K562 (cell line): ENCODE measurements around the gene PLXNA2. TPM values are rescaled to one million over a fixed set of nuclear protein-coding genes. Genes with fewer than 3 reads are reported as not detected.

Experiments used
- ATAC-seq: fragments of 200-7000 bp; cut with Tn5 transposase; 3 replicates; pipeline ENCODE4 v1.9.1; 2020; ENCODE audit warnings: moderate library complexity
- BruUV-seq: library from RNA; stranded (reverse); fragments of 400-500 nt; replicated peaks from 2 replicates; lab custom pipeline; 2021; lab: Mats Ljungman, UMichigan
- CTCF ChIA-PET: fragments of 300-600 bp; formaldehyde crosslinking; extraction: SDS; loops from one replicate; lab custom pipeline; 2021; ENCODE audit warnings: low intra/inter-chr PET ratio; lab: Yijun Ruan, JAX
- POLR2A ChIA-PET: fragments of 300-600, 350-650 bp; sonication (Branson Sonifier 250); formaldehyde crosslinking; extraction: SDS; loops from one replicate; lab custom pipeline; 2021; ENCODE audit warnings: antibody characterized with exemption, inconsistent platforms; lab: Yijun Ruan, JAX
- DNase-seq, 4 experiments: peaks; one replicate each; pipeline versions ENCODE4 v3.0.0 to v3.0.0-alpha.2; 2011 to 2018; ENCODE audit warnings: low spot score in 3 of 4, mixed read lengths in 3 of 4; ENCODE audit errors: extremely low read depth in 1 of 4
- FAIRE-seq: peaks from 2 replicates; lab custom pipeline; 2011; peaks lifted over from hg19 to GRCh38; lab: Jason Lieb, UNC
- H2AFZ ChIP-seq: 2 replicates; pipeline ENCODE4 v1.6.0; 2011; ENCODE audit warnings: low read depth, low read length, control low read depth, inconsistent platforms
- H3K27ac ChIP-seq: fragments of 200-600 bp; 3 replicates; pipeline ENCODE4 v1.8.0; 2011; ENCODE audit warnings: low read depth, mild to moderate bottlenecking, control low read depth, inconsistent platforms, low read length, moderate library complexity, mixed read lengths; ENCODE audit errors: extremely low read depth
- H3K27me3 ChIP-seq, 2 experiments: fragments of 300-600 bp in 1 of 2; 2 replicates in 1 of 2; 3 replicates in 1 of 2; pipeline versions ENCODE4 v1.6.0 to v1.8.0; 2011; ENCODE audit warnings: inconsistent platforms in 2 of 2, low read length in 2 of 2, mild to moderate bottlenecking in 1 of 2, mixed read lengths in 1 of 2, moderate library complexity in 1 of 2; ENCODE audit not compliant: control insufficient read depth in 2 of 2, insufficient read depth in 2 of 2
- H3K36me3 ChIP-seq: fragments of 300-600 bp; 3 replicates; pipeline ENCODE4 v1.8.0; 2011; ENCODE audit warnings: mild to moderate bottlenecking, low read length, inconsistent platforms; ENCODE audit not compliant: control insufficient read depth, insufficient read depth
- H3K4me1 ChIP-seq, 2 experiments: fragments of 200-600 bp in 1 of 2; replicated peaks in 1 of 2; 2 replicates in 1 of 2; 3 replicates in 1 of 2; pipeline versions ENCODE4 v1.5.1 to v1.8.0; 2011; ENCODE audit warnings: inconsistent platforms in 2 of 2, low read length in 2 of 2, mild to moderate bottlenecking in 1 of 2, mixed read lengths in 1 of 2, moderate library complexity in 1 of 2; ENCODE audit not compliant: control insufficient read depth in 2 of 2, insufficient read depth in 2 of 2
- H3K4me2 ChIP-seq: 2 replicates; pipeline ENCODE4 v1.6.1; 2011; ENCODE audit warnings: low read length, control low read depth, inconsistent platforms, mixed read lengths; ENCODE audit not compliant: insufficient read depth
- H3K4me3 ChIP-seq: fragments of 200-600 bp; sonication (generic), shearing (Covaris generic); 2 replicates; pipeline ENCODE4 v1.5.1; 2016; ENCODE audit warnings: control low read depth, inconsistent platforms
- H3K79me2 ChIP-seq: fragments of 200-600 bp; 3 replicates; pipeline ENCODE4 v1.8.0; 2011; ENCODE audit warnings: low read length, inconsistent platforms; ENCODE audit not compliant: control insufficient read depth, insufficient read depth
- H3K9ac ChIP-seq, 2 experiments: 2 replicates each; pipeline versions ENCODE4 v1.6.0 to v1.6.1; 2011; ENCODE audit warnings: low read depth in 2 of 2, low read length in 2 of 2, control low read depth in 1 of 2, inconsistent platforms in 1 of 2, mild to moderate bottlenecking in 1 of 2, mixed read lengths in 1 of 2; ENCODE audit not compliant: insufficient read depth in 1 of 2
- H3K9me1 ChIP-seq: one replicate; pipeline ENCODE4 v1.6.0; 2011; ENCODE audit warnings: inconsistent platforms, mild to moderate bottlenecking, low read length, moderate library complexity; ENCODE audit not compliant: control insufficient read depth, insufficient read depth
- H3K9me3 ChIP-seq: replicated peaks from 2 replicates; pipeline ENCODE4 v1.5.1; 2011; ENCODE audit warnings: low read depth, low read length, inconsistent platforms; ENCODE audit not compliant: control insufficient read depth, insufficient read depth
- H4K20me1 ChIP-seq: replicated peaks from 2 replicates; pipeline ENCODE4 v1.6.1; 2011; ENCODE audit warnings: low read length, inconsistent platforms, mixed read lengths; ENCODE audit not compliant: control insufficient read depth, insufficient read depth
- BRF1 ChIP-seq: IDR thresholded peaks from 3 replicates; pipeline ENCODE4 v1.6.1; 2011; ENCODE audit warnings: borderline replicate concordance, mild to moderate bottlenecking; ENCODE audit not compliant: insufficient read length; ENCODE audit errors: extremely low read depth
- CAMTA2 ChIP-seq: fragments of 250-450 bp; sonication (Bioruptor Pico); conservative IDR thresholded peaks from 2 replicates; pipeline ENCODE4 v1.5.1; 2022
- EHMT2 ChIP-seq: fragments of 450-650 bp; IDR thresholded peaks from 2 replicates; pipeline ENCODE4 v1.6.1; 2018; ENCODE audit warnings: antibody characterized with exemption
- NONO ChIP-seq, 2 experiments: fragments of 200-400 bp in 1 of 2; fragments of 450-650 bp in 1 of 2; formaldehyde crosslinking in 1 of 2; IDR thresholded peaks; 2 replicates each; pipeline ENCODE4 v1.6.1; 2017; ENCODE audit warnings: low read depth in 2 of 2, mild to moderate bottlenecking in 2 of 2, moderate library complexity in 2 of 2, low read length in 1 of 2
- POLR2A ChIP-seq: fragments of 450-650 bp; conservative IDR thresholded peaks from 2 replicates; pipeline ENCODE4 v1.6.1; 2016
- POU5F1 ChIP-seq: fragments of 150-350 bp; IDR thresholded peaks from 2 replicates; pipeline ENCODE4 v1.6.1; 2014; ENCODE audit warnings: borderline replicate concordance, low read length, low read depth, mild to moderate bottlenecking; ENCODE audit not compliant: partially characterized antibody
- SAP30 ChIP-seq: fragments of 200-600 bp; sonication (generic); IDR thresholded peaks from 2 replicates; pipeline ENCODE4 v1.6.1; 2012; ENCODE audit warnings: borderline replicate concordance, low read depth, mild to moderate bottlenecking, moderate library complexity, low read length, control low read depth, inconsistent platforms; ENCODE audit not compliant: insufficient read depth, poor library complexity, severe bottlenecking
- TBP ChIP-seq: optimal IDR thresholded peaks from 2 replicates; pipeline ENCODE3; 2011; ENCODE audit warnings: low read depth, low read length, improper control_type of control experiment
- ZNF12 ChIP-seq: sonication (generic); formaldehyde crosslinking; IDR thresholded peaks from 2 replicates; pipeline ENCODE4 v1.4.0; 2020; ENCODE audit warnings: mild to moderate bottlenecking, missing genetic modification reagents
- in situ Hi-C: fragments of 300-500 bp; cut with MboI; formaldehyde crosslinking; loops from 4 replicates; pipeline ENCODE4 v1.15.0; 2018; ENCODE audit warnings: inconsistent platforms, mixed read lengths
- intact Hi-C: fragments of 100-400 bp; cut with micrococcal nuclease; formaldehyde crosslinking; loops from 2 replicates; pipeline ENCODE4 v1.14.2; 2022
- polyA plus RNA-seq, 8 experiments: library from polyadenylated mRNA; depleted of rRNA in 4 of 8; stranded (reverse) in 5 of 8; unstranded in 3 of 8; fragments of >200 nt; fragmentation: Nextera tagmentation in 2 of 8; fragmentation: Illumina TruSeq in 1 of 8; extraction: Ambion mirVana in 2 of 8; extraction: Trizol in 1 of 8; gene quantifications; 2 replicates each; pipeline versions ENCODE4 v1.2.1 to v1.2.3, GENCODE V29; 2011 to 2014; ENCODE audit warnings: inconsistent platforms in 1 of 8, missing spikeins in 1 of 8
- total RNA-seq, 7 experiments: library from RNA; depleted of rRNA in 6 of 7; stranded (reverse); fragments of >200 nt in 6 of 7; fragmentation: Illumina TruSeq in 2 of 7; extraction: Trizol in 2 of 7; gene quantifications; 2 replicates each; pipeline versions ENCODE4 v1.2.1 to v1.2.3, GENCODE V29; 2011 to 2021; ENCODE audit warnings: low replicate concordance in 1 of 7
- TF ChIP-seq, protein P1 (sequence below): conservative IDR thresholded peaks from 2 replicates; pipeline ENCODE4 v1.6.1; 2011; ENCODE audit warnings: low read depth, mild to moderate bottlenecking, low read length; ENCODE audit not compliant: control insufficient read depth
- TF ChIP-seq, protein P2 (sequence below): IDR thresholded peaks from 3 replicates; pipeline ENCODE4 v1.6.1; 2011; ENCODE audit warnings: borderline replicate concordance, mild to moderate bottlenecking, moderate library complexity; ENCODE audit not compliant: insufficient read length; ENCODE audit errors: extremely low read depth
- TF ChIP-seq, protein P3 (sequence below), 2 experiments: fragments of 450-650 bp; conservative IDR thresholded peaks; 2 replicates each; pipeline ENCODE4 v1.6.1; 2017; ENCODE audit warnings: mild to moderate bottlenecking in 2 of 2, moderate library complexity in 2 of 2

PLXNA2 gene
- total and polyA plus RNA-seq, 9 of the 15 experiments (the other 6 are each of a cell fraction or from before 2014, with no cell fraction given): 0.01 to 1.3 (median 0.32) TPM

DNA sequence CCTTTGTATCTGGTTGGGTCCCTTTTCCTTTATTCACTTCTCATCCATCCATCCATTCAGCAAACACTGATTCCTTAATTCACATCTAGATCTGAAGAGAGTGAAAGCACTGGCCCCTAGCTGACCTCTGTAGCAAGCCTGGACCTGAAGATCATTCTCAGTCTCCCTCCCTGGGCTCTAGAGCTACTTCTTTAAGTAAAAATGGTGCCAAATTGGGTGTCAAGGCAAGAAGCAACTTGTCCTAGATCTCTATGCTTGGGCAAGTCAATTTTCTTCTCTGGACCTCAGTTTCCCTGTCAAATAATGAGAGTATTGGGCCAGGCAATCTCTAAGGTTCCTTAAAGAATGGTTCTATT is 36.1 kb downstream of the PLXNA2 start:
- ATAC-seq: no peak
- H3K79me2 ChIP-seq: no peaks in the 10 kb centered on the region
- no peak for DNase-seq
- peaks cover 3 to 4% of the 10 kb centered on the region in 2 experiments; a peak in 4 of 5 replicates for H3K4me1 ChIP-seq
- no peaks in the 10 kb centered on the region for H4K20me1 ChIP-seq
- no peak for TF ChIP-seq CAMTA2 (CRISPR knock-in tag)
- no peak for TF ChIP-seq TBP
- TF ChIP-seq, protein P1, sequence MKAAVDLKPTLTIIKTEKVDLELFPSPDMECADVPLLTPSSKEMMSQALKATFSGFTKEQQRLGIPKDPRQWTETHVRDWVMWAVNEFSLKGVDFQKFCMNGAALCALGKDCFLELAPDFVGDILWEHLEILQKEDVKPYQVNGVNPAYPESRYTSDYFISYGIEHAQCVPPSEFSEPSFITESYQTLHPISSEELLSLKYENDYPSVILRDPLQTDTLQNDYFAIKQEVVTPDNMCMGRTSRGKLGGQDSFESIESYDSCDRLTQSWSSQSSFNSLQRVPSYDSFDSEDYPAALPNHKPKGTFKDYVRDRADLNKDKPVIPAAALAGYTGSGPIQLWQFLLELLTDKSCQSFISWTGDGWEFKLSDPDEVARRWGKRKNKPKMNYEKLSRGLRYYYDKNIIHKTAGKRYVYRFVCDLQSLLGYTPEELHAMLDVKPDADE: no peak
- no peak for TF ChIP-seq POU5F1
- TF ChIP-seq, protein P2, sequence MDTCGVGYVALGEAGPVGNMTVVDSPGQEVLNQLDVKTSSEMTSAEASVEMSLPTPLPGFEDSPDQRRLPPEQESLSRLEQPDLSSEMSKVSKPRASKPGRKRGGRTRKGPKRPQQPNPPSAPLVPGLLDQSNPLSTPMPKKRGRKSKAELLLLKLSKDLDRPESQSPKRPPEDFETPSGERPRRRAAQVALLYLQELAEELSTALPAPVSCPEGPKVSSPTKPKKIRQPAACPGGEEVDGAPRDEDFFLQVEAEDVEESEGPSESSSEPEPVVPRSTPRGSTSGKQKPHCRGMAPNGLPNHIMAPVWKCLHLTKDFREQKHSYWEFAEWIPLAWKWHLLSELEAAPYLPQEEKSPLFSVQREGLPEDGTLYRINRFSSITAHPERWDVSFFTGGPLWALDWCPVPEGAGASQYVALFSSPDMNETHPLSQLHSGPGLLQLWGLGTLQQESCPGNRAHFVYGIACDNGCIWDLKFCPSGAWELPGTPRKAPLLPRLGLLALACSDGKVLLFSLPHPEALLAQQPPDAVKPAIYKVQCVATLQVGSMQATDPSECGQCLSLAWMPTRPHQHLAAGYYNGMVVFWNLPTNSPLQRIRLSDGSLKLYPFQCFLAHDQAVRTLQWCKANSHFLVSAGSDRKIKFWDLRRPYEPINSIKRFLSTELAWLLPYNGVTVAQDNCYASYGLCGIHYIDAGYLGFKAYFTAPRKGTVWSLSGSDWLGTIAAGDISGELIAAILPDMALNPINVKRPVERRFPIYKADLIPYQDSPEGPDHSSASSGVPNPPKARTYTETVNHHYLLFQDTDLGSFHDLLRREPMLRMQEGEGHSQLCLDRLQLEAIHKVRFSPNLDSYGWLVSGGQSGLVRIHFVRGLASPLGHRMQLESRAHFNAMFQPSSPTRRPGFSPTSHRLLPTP: no peak
- no peak for TF ChIP-seq SAP30
- TF ChIP-seq NONO (IDR thresholded peaks at IDR 0.05; ENCODE audit: low read depth in 2 of 2, low read length in 1 of 2): no peak
- TF ChIP-seq ZNF12 (CRISPR knock-in tag): no peak
- TF ChIP-seq, protein P3, sequence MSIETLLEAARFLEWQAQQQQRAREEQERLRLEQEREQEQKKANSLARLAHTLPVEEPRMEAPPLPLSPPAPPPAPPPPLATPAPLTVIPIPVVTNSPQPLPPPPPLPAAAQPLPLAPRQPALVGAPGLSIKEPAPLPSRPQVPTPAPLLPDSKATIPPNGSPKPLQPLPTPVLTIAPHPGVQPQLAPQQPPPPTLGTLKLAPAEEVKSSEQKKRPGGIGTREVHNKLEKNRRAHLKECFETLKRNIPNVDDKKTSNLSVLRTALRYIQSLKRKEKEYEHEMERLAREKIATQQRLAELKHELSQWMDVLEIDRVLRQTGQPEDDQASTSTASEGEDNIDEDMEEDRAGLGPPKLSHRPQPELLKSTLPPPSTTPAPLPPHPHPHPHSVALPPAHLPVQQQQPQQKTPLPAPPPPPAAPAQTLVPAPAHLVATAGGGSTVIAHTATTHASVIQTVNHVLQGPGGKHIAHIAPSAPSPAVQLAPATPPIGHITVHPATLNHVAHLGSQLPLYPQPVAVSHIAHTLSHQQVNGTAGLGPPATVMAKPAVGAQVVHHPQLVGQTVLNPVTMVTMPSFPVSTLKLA (conservative IDR thresholded peaks at IDR 0.05): no peak
- no peak for TF ChIP-seq POLR2A
- TF ChIP-seq BRF1: no peak
- TF ChIP-seq EHMT2: no peak
- no peak overlapping the region for H3K4me3 ChIP-seq
- H3K27me3 ChIP-seq: no peaks in the 10 kb centered on the region
- no peaks in the 10 kb centered on the region for H3K9me3 ChIP-seq
- no peak for FAIRE-seq
- H3K36me3 ChIP-seq: no peaks in the 10 kb centered on the region
- no peak overlapping the region for H3K4me2 ChIP-seq
- intact Hi-C loops (no loop called here), in situ Hi-C loops (no loop called here)
- ChIA-PET CTCF (no interaction called here), POLR2A (interaction anchor here (0.7 to 1.6 kb wide), 7 partner anchors 9 to 29 kb away, joined by 3 to 8 read pairs (median 3); no protein-coding TSS in a partner anchor)
- H3K27ac ChIP-seq: no peak overlapping the region
- H3K9me1 ChIP-seq: no peaks in the 10 kb centered on the region
- no peak overlapping the region for H3K9ac ChIP-seq
- H2AFZ ChIP-seq: no peak overlapping the region
- no TSS peak for BruUV-seq
